Activated CD4-positive, alpha-beta T cell treated with anti-CD3 and anti-CD28 coated beads, Interleukin-2, amount 10 ng/mL, durations not matched to agents 7 days and 5 days (primary cell): ENCODE results near the gene MAGI2. TPM values are rescaled to one million over a fixed set of nuclear protein-coding genes. Genes with fewer than 3 reads are reported as not detected.

Experiments used
- CTCF ChIA-PET: fragments of 350-600 bp; sonication (Branson Sonifier 250); formaldehyde crosslinking; loops from one replicate; lab custom pipeline; 2021; ENCODE audit warnings: antibody characterized with exemption; lab: Charles Lee
- POLR2A ChIA-PET: fragments of 350-600 bp; sonication (Branson Sonifier 250); formaldehyde crosslinking; loops from one replicate; lab custom pipeline; 2021; ENCODE audit warnings: antibody characterized with exemption; lab: Charles Lee
- DNase-seq: peaks from one replicate; pipeline ENCODE4 v3.0.0-alpha.2; 2020
- H3K27ac Mint-ChIP-seq: one replicate; pipeline ENCODE4 v1.8.0; 2021; ENCODE audit warnings: mild to moderate bottlenecking, moderate library complexity, mixed read lengths
- H3K27me3 Mint-ChIP-seq: one replicate; pipeline ENCODE4 v1.8.0; 2021; ENCODE audit warnings: mixed read lengths
- H3K36me3 Mint-ChIP-seq: one replicate; pipeline ENCODE4 v1.8.0; 2021; ENCODE audit warnings: low read depth, mixed read lengths
- H3K4me1 Mint-ChIP-seq: one replicate; pipeline ENCODE4 v1.8.0; 2021; ENCODE audit warnings: mixed read lengths
- H3K4me3 Mint-ChIP-seq: one replicate; pipeline ENCODE4 v1.8.0; 2021; ENCODE audit warnings: mild to moderate bottlenecking, moderate library complexity, mixed read lengths
- H3K9me3 Mint-ChIP-seq: one replicate; pipeline ENCODE4 v1.8.0; 2021; ENCODE audit warnings: mixed read lengths
- total RNA-seq, 2 experiments: library from RNA; stranded (reverse); gene quantifications; one replicate each; pipeline ENCODE4 v1.2.3, GENCODE V29; 2021

MAGI2 gene
- total RNA-seq, 2 experiments from 2014 or later: 0.05 to 0.10 TPM

- ChIA-PET CTCF (interaction anchor here (1.1 to 1.2 kb wide), 2 partner anchors 15 to 373 kb away, joined by 3 to 4 read pairs; no protein-coding TSS in a partner anchor), POLR2A (no interaction called here)
- H3K4me3 Mint-ChIP-seq: no peak overlapping the region
- DNase-seq: no peak
- peaks cover 5% of the 10 kb centered on the region for H3K4me1 Mint-ChIP-seq
- H3K36me3 Mint-ChIP-seq: no peaks in the 10 kb centered on the region
- no peak overlapping the region for H3K27ac Mint-ChIP-seq
- H3K27me3 Mint-ChIP-seq: peaks cover 24% of the 10 kb centered on the region
- H3K9me3 Mint-ChIP-seq: no peaks in the 10 kb centered on the region
These were observed 1428.9 kb downstream of the MAGI2 start for GRCh38 chr7:78024591-78024990.

GRCh38 chr7:78023191-78023590 lies 1430.3 kb downstream of the MAGI2 start:
- no peak overlapping the region for H3K4me3 Mint-ChIP-seq
- H3K9me3 Mint-ChIP-seq: no peaks in the 10 kb centered on the region
- CTCF ChIA-PET: no interaction called here
- H3K27ac Mint-ChIP-seq: no peak overlapping the region
- DNase-seq: no peak
- H3K36me3 Mint-ChIP-seq: no peaks in the 10 kb centered on the region
- POLR2A ChIA-PET: no interaction called here
- peaks cover 10% of the 10 kb centered on the region for H3K4me1 Mint-ChIP-seq
- H3K27me3 Mint-ChIP-seq: peaks cover 31% of the 10 kb centered on the region

- ChIA-PET POLR2A (no interaction called here), CTCF (interaction anchor here (4.5 kb wide), 1 partner anchor 18 kb away, joined by 17 read pairs; no protein-coding TSS in a partner anchor)
- Mint-ChIP-seq H3K27ac (no peak overlapping the region), H3K9me3 (no peaks in the 10 kb centered on the region), H3K27me3 (peaks cover 41% of the 10 kb centered on the region), H3K4me3 (no peak overlapping the region), H3K4me1 (peaks cover 10% of the 10 kb centered on the region), H3K36me3 (no peaks in the 10 kb centered on the region)
- no peak for DNase-seq
These were observed 1431.3 kb downstream of the MAGI2 start for GRCh38 chr7:78022165-78022564.

- peaks cover 10% of the 10 kb centered on the region for H3K4me1 Mint-ChIP-seq
- no peak overlapping the region for H3K4me3 Mint-ChIP-seq
- ChIA-PET CTCF (interaction anchor here (0.9 to 4.5 kb wide), 7 partner anchors 15 to 31 kb away, joined by 3 to 17 read pairs (median 7); no protein-coding TSS in a partner anchor), POLR2A (no interaction called here)
- no peak overlapping the region for H3K27ac Mint-ChIP-seq
- no peaks in the 10 kb centered on the region for H3K9me3 Mint-ChIP-seq
- H3K36me3 Mint-ChIP-seq: no peaks in the 10 kb centered on the region
- no peak for DNase-seq
- H3K27me3 Mint-ChIP-seq: peaks cover 42% of the 10 kb centered on the region
These were observed 1432.6 kb downstream of the MAGI2 start for GRCh38 chr7:78020874-78021249.

- peak; percentile 46 for DNase-seq
- peak overlapping the region; percentile 65 for H3K4me3 Mint-ChIP-seq
- no peaks in the 10 kb centered on the region for H3K36me3 Mint-ChIP-seq
- H3K9me3 Mint-ChIP-seq: no peaks in the 10 kb centered on the region
- CTCF ChIA-PET: interaction anchor here (0.6 to 4.5 kb wide), 8 partner anchors 10 to 32 kb away, joined by 3 to 17 read pairs (median 6); no protein-coding TSS in a partner anchor
- H3K4me1 Mint-ChIP-seq: peaks cover 10% of the 10 kb centered on the region
- peaks cover 40% of the 10 kb centered on the region for H3K27me3 Mint-ChIP-seq
- POLR2A ChIA-PET: no interaction called here
- no peak overlapping the region for H3K27ac Mint-ChIP-seq
These were observed 1433.2 kb downstream of the MAGI2 start for GRCh38 chr7:78020136-78020873.

- Mint-ChIP-seq H3K4me1 (peaks cover 10% of the 10 kb centered on the region), H3K4me3 (peak overlapping the region; percentile 79), H3K9me3 (no peaks in the 10 kb centered on the region), H3K36me3 (no peaks in the 10 kb centered on the region), H3K27me3 (peaks cover 40% of the 10 kb centered on the region), H3K27ac (peak overlapping the region; percentile 81)
- ChIA-PET CTCF (interaction anchor here (0.5 to 4.5 kb wide), 6 partner anchors 16 to 91 kb away, joined by 3 to 17 read pairs (median 7); no protein-coding TSS in a partner anchor), POLR2A (no interaction called here)
- DNase-seq: peak; percentile 54
These were observed 1433.9 kb downstream of the MAGI2 start for GRCh38 chr7:78019447-78020135.

GRCh38 chr7:78018641-78019446 lies 1434.6 kb downstream of the MAGI2 start:
- peaks cover 10% of the 10 kb centered on the region for H3K4me1 Mint-ChIP-seq
- no peaks in the 10 kb centered on the region for H3K36me3 Mint-ChIP-seq
- POLR2A ChIA-PET: no interaction called here
- H3K27me3 Mint-ChIP-seq: peaks cover 40% of the 10 kb centered on the region
- CTCF ChIA-PET: interaction anchor here (1.6 to 4.5 kb wide), 2 partner anchors 21 to 22 kb away, joined by 4 to 17 read pairs; no protein-coding TSS in a partner anchor
- H3K27ac Mint-ChIP-seq: peak overlapping the region; percentile 78
- no peaks in the 10 kb centered on the region for H3K9me3 Mint-ChIP-seq
- H3K4me3 Mint-ChIP-seq: peak overlapping the region; percentile 74
- DNase-seq: no peak

- Mint-ChIP-seq H3K4me3 (no peak overlapping the region), H3K36me3 (no peaks in the 10 kb centered on the region), H3K4me1 (peaks cover 10% of the 10 kb centered on the region), H3K27me3 (peaks cover 45% of the 10 kb centered on the region), H3K9me3 (no peaks in the 10 kb centered on the region), H3K27ac (no peak overlapping the region)
- DNase-seq: no peak
- CTCF ChIA-PET: interaction anchor here (0.5 to 4.5 kb wide), 4 partner anchors 20 to 68 kb away, joined by 3 to 17 read pairs (median 4); no protein-coding TSS in a partner anchor
- POLR2A ChIA-PET: no interaction called here
These were observed 1435.8 kb downstream of the MAGI2 start for GRCh38 chr7:78017591-78018100.

GRCh38 chr7:78015574-78016260 lies 1437.8 kb downstream of the MAGI2 start:
- DNase-seq: no peak
- no peak overlapping the region for H3K27ac Mint-ChIP-seq
- CTCF ChIA-PET: interaction anchor here (1.3 kb wide), 1 partner anchor 10 kb away, joined by 5 read pairs; no protein-coding TSS in a partner anchor

GRCh38 chr7:78014401-78014800 lies 1439.1 kb downstream of the MAGI2 start:
- CTCF ChIA-PET: interaction anchor here (1.0 kb wide), 1 partner anchor 8 kb away, joined by 3 read pairs; no protein-coding TSS in a partner anchor

More at GRCh38 chr7:78015574-78016260, 1437.8 kb downstream of the MAGI2 start:
- Mint-ChIP-seq H3K9me3 (no peaks in the 10 kb centered on the region), H3K4me3 (no peak overlapping the region), H3K36me3 (no peaks in the 10 kb centered on the region), H3K27me3 (peaks cover 34% of the 10 kb centered on the region), H3K4me1 (peaks cover 10% of the 10 kb centered on the region)
- POLR2A ChIA-PET: no interaction called here

GRCh38 chr7:78013386-78013785 lies 1440.1 kb downstream of the MAGI2 start:
- Mint-ChIP-seq H3K9me3 (no peaks in the 10 kb centered on the region), H3K36me3 (no peaks in the 10 kb centered on the region), H3K27me3 (peaks cover 21% of the 10 kb centered on the region), H3K27ac (no peak overlapping the region), H3K4me3 (no peak overlapping the region), H3K4me1 (no peaks in the 10 kb centered on the region)
- DNase-seq: no peak
- POLR2A ChIA-PET: no interaction called here
- CTCF ChIA-PET: no interaction called here

More at GRCh38 chr7:78014401-78014800, 1439.1 kb downstream of the MAGI2 start:
- Mint-ChIP-seq H3K27me3 (peaks cover 28% of the 10 kb centered on the region), H3K4me1 (peaks cover 5% of the 10 kb centered on the region), H3K27ac (no peak overlapping the region), H3K9me3 (no peaks in the 10 kb centered on the region), H3K4me3 (no peak overlapping the region), H3K36me3 (no peaks in the 10 kb centered on the region)
- POLR2A ChIA-PET: no interaction called here
- no peak for DNase-seq
